GM19023 (cell line): ENCODE results near the gene CFAP73.
"Not testable (repeated sequence)": the region's sequence is repeated elsewhere in the genome, so short reads cannot be mapped to it uniquely, and the experiment has no call there.

Experiments used
- ATAC-seq: cut with Tn5 transposase; IDR thresholded peaks from one replicate; pipeline ENCODE4 v1.9.1; 2021; ENCODE audit warnings: mild to moderate bottlenecking, moderate library complexity; ENCODE audit not compliant: unreplicated experiment

The CFAP73 gene

GRCh38 chr12:113141716-113142115 lies 7.8 kb upstream of the CFAP73 start:
- ATAC-seq = not testable (repeated sequence)

GRCh38 chr12:113142173-113142885 lies 7.2 kb upstream of the CFAP73 start:
- no peak for ATAC-seq

GRCh38 chr12:113142886-113143332 lies 6.6 kb upstream of the CFAP73 start:
- no peak for ATAC-seq

GRCh38 chr12:113143959-113144358 lies 5.6 kb upstream of the CFAP73 start:
- no peak for ATAC-seq

GRCh38 chr12:113144806-113145205 lies 4.7 kb upstream of the CFAP73 start:
- no peak for ATAC-seq

- ATAC-seq = no peak
These were observed 3.6 kb upstream of the CFAP73 start for GRCh38 chr12:113145720-113146551.

- ATAC-seq = no peak
These were observed 2.5 kb upstream of the CFAP73 start for GRCh38 chr12:113146999-113147398.

- ATAC-seq = no peak
These were observed 2.1 kb downstream of the CFAP73 start for GRCh38 chr12:113151655-113152054.

GRCh38 chr12:113152196-113152834 lies 2.8 kb downstream of the CFAP73 start:
- ATAC-seq = no peak

GRCh38 chr12:113152835-113153814 lies 3.6 kb downstream of the CFAP73 start:
- peak; percentile 62 for ATAC-seq

GRCh38 chr12:113154351-113154973 lies 4.9 kb downstream of the CFAP73 start:
- ATAC-seq = no peak

GRCh38 chr12:113155060-113155459 lies 5.5 kb downstream of the CFAP73 start:
- no peak for ATAC-seq

GRCh38 chr12:113155646-113156045 lies 6.1 kb downstream of the CFAP73 start:
- no peak for ATAC-seq

- no peak for ATAC-seq
These were observed 7.8 kb downstream of the CFAP73 start for GRCh38 chr12:113157218-113157859.

GRCh38 chr12:113158439-113159203 lies 9.1 kb downstream of the CFAP73 start:
- no peak for ATAC-seq

GRCh38 chr12:113159937-113160336 lies 10.4 kb downstream of the CFAP73 start:
- ATAC-seq = no peak

- no peak for ATAC-seq
These were observed 12.0 kb downstream of the CFAP73 start for GRCh38 chr12:113161415-113162016.
